ENCODE measurements around the gene NXN. TPM values are rescaled to one million over a fixed set of nuclear protein-coding genes. Genes with fewer than 3 reads are reported as not detected.

Gene NXN
- total RNA-seq, 4 donors from 2014 or later, result 2.1 to 14.0 (median 8.6) TPM

DNA sequence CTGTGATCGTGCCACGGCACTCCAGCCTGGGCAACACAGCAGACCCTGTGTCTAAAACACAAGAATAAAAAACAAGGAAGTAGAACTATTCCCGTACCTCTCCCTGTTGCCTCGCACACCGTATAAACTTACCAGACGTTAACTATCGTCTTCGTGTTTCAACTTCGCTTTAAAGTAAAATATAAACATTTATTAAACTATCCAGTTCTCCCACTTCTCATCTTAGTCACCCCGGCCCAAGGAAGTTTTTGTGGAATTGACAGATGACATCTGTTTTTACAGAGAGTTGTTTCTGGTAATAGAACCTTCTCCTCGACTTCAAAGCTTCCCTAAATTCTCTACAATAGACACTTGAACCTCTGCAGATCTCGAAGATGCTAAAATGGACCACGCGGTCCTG is 83.1 kb downstream of the NXN start:
- no peak overlapping the region for H3K4me3 ChIP-seq
- no peaks in the 10 kb centered on the region for H3K27me3 ChIP-seq
- H3K4me1 ChIP-seq, result no peaks in the 10 kb centered on the region
- DNase-seq, result no peak
- H3K9me3 ChIP-seq, result no peaks in the 10 kb centered on the region
- H3K27ac ChIP-seq, result peak overlapping the region in 2 of 4 donors; percentile 34 to 64
- no peaks in the 10 kb centered on the region for H3K36me3 ChIP-seq
- no peak for TF ChIP-seq POLR2A (IDR thresholded peaks at IDR 0.05)
- TF ChIP-seq, protein P1, sequence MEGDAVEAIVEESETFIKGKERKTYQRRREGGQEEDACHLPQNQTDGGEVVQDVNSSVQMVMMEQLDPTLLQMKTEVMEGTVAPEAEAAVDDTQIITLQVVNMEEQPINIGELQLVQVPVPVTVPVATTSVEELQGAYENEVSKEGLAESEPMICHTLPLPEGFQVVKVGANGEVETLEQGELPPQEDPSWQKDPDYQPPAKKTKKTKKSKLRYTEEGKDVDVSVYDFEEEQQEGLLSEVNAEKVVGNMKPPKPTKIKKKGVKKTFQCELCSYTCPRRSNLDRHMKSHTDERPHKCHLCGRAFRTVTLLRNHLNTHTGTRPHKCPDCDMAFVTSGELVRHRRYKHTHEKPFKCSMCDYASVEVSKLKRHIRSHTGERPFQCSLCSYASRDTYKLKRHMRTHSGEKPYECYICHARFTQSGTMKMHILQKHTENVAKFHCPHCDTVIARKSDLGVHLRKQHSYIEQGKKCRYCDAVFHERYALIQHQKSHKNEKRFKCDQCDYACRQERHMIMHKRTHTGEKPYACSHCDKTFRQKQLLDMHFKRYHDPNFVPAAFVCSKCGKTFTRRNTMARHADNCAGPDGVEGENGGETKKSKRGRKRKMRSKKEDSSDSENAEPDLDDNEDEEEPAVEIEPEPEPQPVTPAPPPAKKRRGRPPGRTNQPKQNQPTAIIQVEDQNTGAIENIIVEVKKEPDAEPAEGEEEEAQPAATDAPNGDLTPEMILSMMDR (IDR thresholded peaks at IDR 0.05), result no peak

DNA sequence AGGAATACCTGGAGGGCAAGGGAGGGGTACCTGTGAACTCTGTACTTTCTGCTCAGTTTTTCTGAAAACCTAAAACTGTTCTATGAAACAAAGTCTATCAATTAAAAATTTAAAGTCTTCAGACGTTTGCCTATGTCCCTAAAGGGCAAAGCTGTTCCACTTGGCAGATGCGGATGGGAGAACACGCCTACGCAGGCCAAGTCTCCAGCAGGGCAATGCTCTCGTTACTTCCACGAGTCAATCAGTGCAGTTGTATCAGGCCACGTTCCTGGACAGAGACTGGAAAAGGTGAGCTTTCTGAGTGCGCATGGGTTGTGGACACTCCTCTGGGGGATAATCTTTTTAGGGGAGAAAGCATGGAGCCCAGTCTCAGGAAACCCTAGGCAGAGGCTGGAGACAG is 86.6 kb downstream of the NXN start:
- no peak overlapping the region for H3K27ac ChIP-seq
- TF ChIP-seq, protein P1 (IDR thresholded peaks at IDR 0.05), result no peak
- TF ChIP-seq POLR2A (IDR thresholded peaks at IDR 0.05), result no peak
- no peaks in the 10 kb centered on the region for H3K36me3 ChIP-seq
- no peak for DNase-seq
- H3K27me3 ChIP-seq, result no peaks in the 10 kb centered on the region
- H3K4me3 ChIP-seq, result no peak overlapping the region
- H3K9me3 ChIP-seq, result no peaks in the 10 kb centered on the region
- no peaks in the 10 kb centered on the region for H3K4me1 ChIP-seq

DNA sequence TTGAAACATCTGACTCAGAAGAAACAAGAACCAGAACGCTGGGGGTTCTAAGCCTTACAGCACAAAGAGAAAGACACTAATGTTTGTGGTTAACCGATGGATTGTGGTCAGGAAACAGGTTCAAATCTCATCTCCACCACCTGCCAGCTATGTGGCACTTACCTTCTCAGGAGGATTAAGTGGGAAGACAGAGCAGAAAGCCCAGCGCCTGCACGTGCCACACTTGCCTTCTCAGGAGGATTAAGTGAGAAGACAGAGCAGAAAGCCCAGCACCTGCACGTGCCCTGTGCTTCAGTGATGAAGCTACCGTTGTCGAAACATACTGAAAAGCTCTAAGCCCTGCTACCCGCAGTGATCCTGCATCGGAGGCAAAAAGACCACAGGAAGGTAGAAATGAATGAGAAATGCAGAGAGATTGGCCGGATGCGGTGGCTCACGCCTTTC is 90.6 kb downstream of the NXN start:
- no peak for TF ChIP-seq POLR2A (IDR thresholded peaks at IDR 0.05)
- TF ChIP-seq, protein P1 (IDR thresholded peaks at IDR 0.05), result no peak
- Histone ChIP-seq H3K36me3 (no peaks in the 10 kb centered on the region), H3K27ac (no peak overlapping the region), H3K4me3 (no peak overlapping the region), H3K27me3 (no peaks in the 10 kb centered on the region), H3K4me1 (no peaks in the 10 kb centered on the region), H3K9me3 (no peaks in the 10 kb centered on the region)
- no peak for DNase-seq

DNA sequence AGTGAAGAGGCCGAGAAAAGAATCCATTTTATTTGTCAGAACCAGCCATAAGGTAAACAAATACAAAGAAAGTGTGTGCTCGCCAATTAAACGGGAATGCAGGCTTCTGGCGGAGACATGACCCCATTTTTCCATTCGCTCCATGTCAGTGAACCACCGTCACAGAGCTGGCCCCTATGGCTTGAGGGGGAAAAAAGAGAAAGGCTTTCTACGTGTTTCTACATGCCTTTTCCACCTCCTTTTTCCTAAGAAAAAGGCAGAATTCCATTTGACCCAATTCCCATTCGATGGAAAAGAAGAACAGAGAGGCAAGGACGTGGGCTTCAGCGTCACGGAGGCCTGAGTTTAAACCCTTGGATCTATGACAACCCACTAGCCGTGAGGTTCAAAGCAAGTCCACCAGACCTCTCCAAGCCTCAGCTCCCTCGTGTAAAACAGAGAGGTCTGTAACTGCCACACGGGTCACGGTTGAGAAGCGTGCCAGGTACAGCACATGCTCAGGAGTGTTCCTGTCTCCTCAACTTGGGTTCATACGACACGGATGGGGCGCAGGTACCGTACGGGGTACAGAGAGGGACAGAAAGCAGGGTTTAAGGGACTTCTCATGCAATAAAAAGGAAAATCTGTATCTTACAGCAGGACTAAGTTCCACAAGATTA is 91.9 kb downstream of the NXN start:
- Histone ChIP-seq H3K36me3 (no peaks in the 10 kb centered on the region), H3K4me1 (peaks cover 0 to 4% (median 0%) of the 10 kb centered on the region in 4 donors), H3K9me3 (no peaks in the 10 kb centered on the region), H3K4me3 (no peak overlapping the region), H3K27ac (peak overlapping the region; percentile 15 to 77 (median 36)), H3K27me3 (no peaks in the 10 kb centered on the region)
- no peak for DNase-seq
- TF ChIP-seq, protein P1 (IDR thresholded peaks at IDR 0.05), result no peak

DNA sequence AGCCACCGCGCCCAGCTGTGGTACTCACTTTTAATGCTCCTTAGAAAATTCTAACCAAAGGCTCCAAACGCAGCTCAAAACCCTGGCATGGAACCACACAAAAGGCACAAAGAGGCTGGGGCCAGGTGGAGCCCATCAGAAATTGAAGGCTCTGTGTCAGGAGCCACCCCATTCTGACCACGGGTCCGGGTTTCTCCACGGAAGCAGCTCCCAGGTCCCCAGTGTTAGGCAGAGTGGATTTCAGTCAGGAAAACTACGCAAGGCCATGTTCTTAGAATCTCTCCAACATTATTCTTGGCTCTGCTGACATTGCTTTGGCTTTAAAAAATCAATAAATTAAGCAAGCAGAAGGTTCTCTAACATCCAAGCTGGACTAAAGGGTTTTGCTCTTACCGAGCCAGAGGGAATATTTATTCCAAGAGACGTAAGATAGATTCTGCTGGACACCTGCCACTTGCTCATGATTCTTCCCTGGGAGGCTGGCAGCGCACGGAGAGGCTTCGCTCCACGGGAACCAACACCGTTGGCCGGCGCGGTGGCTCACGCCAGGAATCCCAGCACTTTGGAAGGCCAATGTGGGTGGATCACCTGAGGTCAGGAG is 93.5 kb downstream of the NXN start:
- peak in 1 of 3 donors; percentile 57 for DNase-seq
- no peaks in the 10 kb centered on the region for H3K9me3 ChIP-seq

More for the DNA sequence above, 93.5 kb downstream of the NXN start:
- peaks cover 0 to 14% (median 0%) of the 10 kb centered on the region in 4 donors for H3K4me1 ChIP-seq
- TF ChIP-seq, protein P1 (IDR thresholded peaks at IDR 0.05), result no peak
- TF ChIP-seq POLR2A (IDR thresholded peaks at IDR 0.05), result no peak
- H3K27me3 ChIP-seq, result no peaks in the 10 kb centered on the region
- no peak overlapping the region for H3K4me3 ChIP-seq
- peak overlapping the region in 2 of 4 donors; percentile 3 to 77 for H3K27ac ChIP-seq
- no peaks in the 10 kb centered on the region for H3K36me3 ChIP-seq

Measured in Peyer's patch (tissue), 4 donors.